ENCODE measurements around the gene GCFC2. TPM values are rescaled to one million over a fixed set of nuclear protein-coding genes. Genes with fewer than 3 reads are reported as not detected.

Gene GCFC2
- total and polyA plus RNA-seq, 9 of the 15 experiments (the other 6 are each of a cell fraction or from before 2014, with no cell fraction given), result 10.5 to 40.6 (median 23.0) TPM

- peak; percentile 48 for FAIRE-seq
- TF ChIP-seq E2F3 (CRISPR knock-in tag; IDR thresholded peaks at IDR 0.05) (no peak), NR2F6 (CRISPR knock-in tag; IDR thresholded peaks at IDR 0.05) (no peak), ARID2 (IDR thresholded peaks at IDR 0.05) (no peak), TSHZ1 (CRISPR knock-in tag; IDR thresholded peaks at IDR 0.05) (no peak), TEAD1 (CRISPR knock-in tag; IDR thresholded peaks at IDR 0.05) (no peak), SAP30 (IDR thresholded peaks at IDR 0.05; ENCODE audit: borderline replicate concordance, insufficient read depth, low read depth, low read length, poor library complexity, severe bottlenecking) (no peak), HNRNPLL (IDR thresholded peaks at IDR 0.05; ENCODE audit: low read depth, low read length, poor library complexity, severe bottlenecking) (no peak), DPF2 (IDR thresholded peaks at IDR 0.05) (peak; percentile 72), STAT5B (CRISPR knock-in tag; IDR thresholded peaks at IDR 0.05) (no peak), HDGF (IDR thresholded peaks at IDR 0.05) (no peak), ZNF140 (CRISPR knock-in tag; IDR thresholded peaks at IDR 0.05) (no peak), NFRKB (IDR thresholded peaks at IDR 0.05; ENCODE audit: low read depth) (no peak), STAG1 (CRISPR knock-in tag; IDR thresholded peaks at IDR 0.05; ENCODE audit: borderline replicate concordance) (no peak), HEY1 (CRISPR knock-in tag; IDR thresholded peaks at IDR 0.05; ENCODE audit: borderline replicate concordance) (no peak), ZNF398 (CRISPR knock-in tag; IDR thresholded peaks at IDR 0.05) (no peak), C11orf30 (IDR thresholded peaks at IDR 0.05; ENCODE audit: low read depth) (peak; percentile 85)
Observed at GRCh38 chr2:75676464-75676863, 34.3 kb downstream of the GCFC2 start.

More at GRCh38 chr2:75676464-75676863, 34.3 kb downstream of the GCFC2 start:
- H3K9me3 ChIP-seq (replicated peaks; ENCODE audit: control insufficient read depth, insufficient read depth, low read depth, low read length), result no peaks in the 10 kb centered on the region
- H3K9me1 ChIP-seq (ENCODE audit: control insufficient read depth, insufficient read depth, low read length), result no peaks in the 10 kb centered on the region
- no peaks in the 10 kb centered on the region for H3K27me3 ChIP-seq (ENCODE audit: control insufficient read depth in 2 of 2, insufficient read depth in 2 of 2, low read length in 2 of 2)
- H3K4me3 ChIP-seq, result no peak overlapping the region
- in situ Hi-C loops (cut with MboI), result no loop called here
- intact Hi-C loops (cut with micrococcal nuclease), result no loop called here
- 12% methylated on average over 3 of the region's 3 CpGs for WGBS (ENCODE audit: insufficient coverage, low coverage, missing lambda C conversion rate)
- no peaks in the 10 kb centered on the region for H3K79me2 ChIP-seq (ENCODE audit: control insufficient read depth, insufficient read depth, low read length)
- H3K4me1 ChIP-seq (replicated peaks in 1 of 2; ENCODE audit: control insufficient read depth in 2 of 2, insufficient read depth in 2 of 2, low read length in 2 of 2), result peaks cover 6 to 15% of the 10 kb centered on the region in 2 experiments; a peak in 4 of 5 replicates
- H3K36me3 ChIP-seq (ENCODE audit: control insufficient read depth, insufficient read depth, low read length), result peaks cover 56% of the 10 kb centered on the region
- ChIA-PET CTCF (ENCODE audit: low intra/inter-chr PET ratio) (interaction anchor here (2.6 kb wide), 1 partner anchor 35 kb away, joined by 14 read pairs; no protein-coding TSS in a partner anchor), POLR2A (interaction anchor here (0.7 to 1.2 kb wide), 2 partner anchors 12 to 29 kb away, joined by 3 to 5 read pairs; no protein-coding TSS in a partner anchor)
- ATAC-seq (peak; percentile 85), DNase-seq (ENCODE audit: extremely low read depth in 1 of 4, low spot score in 3 of 4) (peak in 2 of 4 experiments; percentile 24 to 60)
- peak overlapping the region; percentile 29; the same call in 2 of the 3 replicates for H3K27ac ChIP-seq (ENCODE audit: extremely low read depth, low read depth, low read length)
- no TSS peak for BruUV-seq (replicated peaks)
- H3K9ac ChIP-seq (ENCODE audit: insufficient read depth in 1 of 2, low read depth in 2 of 2, low read length in 2 of 2), result no peak overlapping the region
- no peak overlapping the region for H2AFZ ChIP-seq (ENCODE audit: low read depth, low read length)
- H4K20me1 ChIP-seq (replicated peaks; ENCODE audit: control insufficient read depth, insufficient read depth, low read length), result no peaks in the 10 kb centered on the region
- no peak overlapping the region; the same call in 1 of the 2 replicates for H3K4me2 ChIP-seq (ENCODE audit: insufficient read depth, low read length)

Data from K562 (cell line).